Activated naive CD8-positive, alpha-beta T cell treated with anti-CD3 and anti-CD28 coated beads, Interleukin-2, amount 50 U/mL, for 16 hours (primary cell): Measurements from ENCODE around the gene CAMK1D.

Experiments
- DNase-seq: peaks from one replicate; pipeline ENCODE4 v3.0.0-alpha.2; 2020; ENCODE audit warnings: low read depth, low spot score

The CAMK1D gene

DNA sequence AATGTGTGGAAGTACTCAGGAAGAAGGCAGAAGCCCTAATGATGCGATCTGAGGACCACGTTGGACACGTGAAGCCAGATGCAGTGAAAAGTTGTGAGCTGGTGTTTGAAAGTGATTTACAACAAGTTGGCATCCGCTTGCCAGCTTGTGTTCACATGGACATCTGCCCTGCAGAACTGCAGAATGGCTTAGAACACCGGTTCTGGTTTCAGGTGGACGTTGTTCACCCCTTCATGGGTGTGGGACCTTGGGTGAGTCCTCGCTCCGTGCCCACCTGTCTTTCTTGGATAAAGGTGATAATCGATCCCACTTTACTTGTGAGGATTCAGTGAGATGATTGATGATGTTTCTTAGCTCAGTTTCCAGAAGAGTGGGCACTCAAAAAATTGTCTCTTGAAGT is 53.8 kb downstream of the CAMK1D start:
- no peak for DNase-seq

DNA sequence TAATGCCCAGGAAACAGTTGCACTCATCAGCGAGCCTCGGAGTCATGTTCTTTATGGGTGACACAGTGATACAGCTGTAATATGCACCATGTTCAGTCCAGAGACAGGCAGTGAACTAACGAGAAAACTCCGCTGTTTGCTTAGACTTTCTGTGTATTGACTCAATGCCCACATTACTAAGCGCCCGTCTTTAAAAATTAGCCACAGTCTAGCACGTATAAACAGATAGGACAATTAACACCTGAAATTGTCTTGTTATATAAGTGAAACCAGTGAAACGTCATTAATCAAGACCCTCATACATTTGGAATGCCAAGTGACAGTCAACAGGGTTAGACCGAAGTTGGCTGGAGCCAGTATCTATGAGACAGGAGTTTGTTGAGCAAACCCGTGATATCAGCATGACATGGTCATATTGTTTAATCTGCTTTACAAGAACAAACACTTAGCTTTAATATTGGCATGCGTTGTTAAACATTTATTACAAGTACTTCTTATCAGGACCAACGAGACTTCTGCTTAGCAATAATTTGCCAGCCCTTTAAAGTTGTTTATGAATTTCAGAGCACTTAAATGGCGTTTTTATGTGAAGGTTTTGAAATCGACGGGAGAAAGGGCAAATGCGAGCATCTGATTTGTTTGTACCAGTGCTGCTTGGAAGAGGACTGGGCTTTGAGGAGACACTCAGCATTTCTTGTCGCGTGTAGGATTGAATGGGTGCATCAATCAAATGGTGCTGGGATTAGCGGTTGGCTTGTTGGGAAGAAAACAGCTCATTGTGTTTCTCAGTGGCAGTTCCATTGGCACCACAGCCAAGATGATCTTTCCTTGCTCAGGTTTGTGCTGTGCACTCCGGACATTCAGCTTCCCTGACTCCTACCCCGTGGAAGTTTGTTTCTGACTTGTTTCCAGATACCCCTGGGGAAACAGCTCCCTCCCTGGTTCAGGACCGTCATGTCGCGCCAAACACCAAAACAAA is 56.3 kb downstream of the CAMK1D start:
- no peak for DNase-seq

DNA sequence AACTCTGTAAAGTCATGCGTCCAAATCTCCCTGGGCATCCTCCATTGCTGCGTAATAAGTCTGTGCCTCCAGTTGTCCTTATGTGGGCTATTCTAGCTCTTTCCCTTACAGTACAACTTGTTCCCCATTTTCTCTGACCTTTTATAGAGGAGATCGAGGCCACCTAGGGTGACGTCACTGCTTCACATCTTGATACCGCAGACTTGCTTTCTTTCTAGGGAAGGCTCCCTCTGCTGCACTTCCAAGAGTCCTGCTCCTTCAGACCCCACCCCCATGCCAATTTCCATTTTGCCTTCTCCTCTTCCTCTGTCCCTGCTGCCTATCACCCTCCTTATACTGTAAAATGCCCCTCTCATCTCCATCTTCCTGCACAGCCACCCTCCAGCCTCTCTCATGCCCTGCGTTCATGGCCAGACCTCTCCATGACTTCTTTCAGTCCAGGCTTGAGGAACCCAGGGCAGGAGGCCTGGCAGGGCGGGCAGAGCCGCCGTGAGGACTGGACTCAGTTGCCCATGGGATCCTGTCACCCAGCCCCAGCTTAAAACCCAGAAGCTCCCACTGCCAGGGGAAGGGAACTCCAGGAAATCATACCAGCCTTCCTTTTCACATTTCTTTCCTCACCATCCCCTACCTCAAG is 57.5 kb downstream of the CAMK1D start:
- no peak for DNase-seq

GRCh38 chr10:12408472-12408871 is 59.1 kb downstream of the CAMK1D start:
- DNase-seq, result no peak

- no peak for DNase-seq
Observed at GRCh38 chr10:12409161-12409560, 59.8 kb downstream of the CAMK1D start.

- DNase-seq, result no peak
Observed at GRCh38 chr10:12409613-12410012, 60.3 kb downstream of the CAMK1D start.

GRCh38 chr10:12412666-12413368 is 63.5 kb downstream of the CAMK1D start:
- DNase-seq, result no peak

DNA sequence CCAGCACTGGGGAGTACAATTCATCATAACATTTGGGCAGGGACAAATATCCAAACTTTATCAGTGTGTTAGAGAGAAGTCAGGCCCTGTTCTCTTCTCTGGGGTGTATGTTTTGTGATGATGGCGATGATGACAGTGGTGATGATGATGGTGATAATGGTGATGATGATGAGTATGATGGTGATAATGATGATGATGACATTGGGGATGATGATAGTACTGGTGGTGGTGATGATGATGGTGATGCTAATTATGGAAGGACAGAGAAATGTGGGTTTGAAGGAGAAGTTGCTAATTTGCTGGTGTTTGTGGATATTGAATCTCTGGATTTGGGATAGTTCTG is 64.0 kb downstream of the CAMK1D start:
- no peak for DNase-seq

DNA sequence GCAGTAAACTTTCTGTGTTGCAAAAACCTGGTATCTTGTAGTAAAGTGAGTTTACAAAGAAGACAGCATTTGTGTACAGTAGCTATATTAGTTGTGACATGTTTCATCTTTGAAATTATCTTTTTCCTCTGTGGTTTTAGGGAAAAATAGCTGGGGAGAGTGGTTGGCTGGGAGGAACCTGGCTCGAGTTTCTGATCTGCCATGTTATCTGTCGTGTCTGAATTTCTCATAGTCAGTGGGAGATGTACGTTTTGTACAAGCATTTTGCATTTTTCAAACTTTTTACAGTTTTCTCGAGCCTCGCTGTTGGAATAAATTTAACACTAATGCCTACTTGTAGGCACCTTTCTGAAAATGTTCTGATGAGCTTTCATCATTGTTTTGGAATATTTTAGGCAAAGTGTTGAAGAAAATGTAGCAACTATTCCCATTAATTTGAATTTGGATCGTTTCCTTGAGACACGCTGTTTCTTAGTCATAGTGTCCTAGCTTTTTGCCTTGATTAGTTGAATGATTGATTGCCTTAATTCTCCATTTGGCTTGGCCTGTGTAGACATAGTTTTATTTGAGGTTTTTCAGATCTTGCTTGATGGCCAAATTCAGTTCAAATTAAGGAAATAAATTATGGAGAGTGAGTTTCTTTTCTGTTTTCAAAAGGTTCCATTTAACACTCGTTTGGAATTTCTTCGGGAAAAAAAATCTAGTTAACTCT is 65.1 kb downstream of the CAMK1D start:
- DNase-seq, result no peak

DNA sequence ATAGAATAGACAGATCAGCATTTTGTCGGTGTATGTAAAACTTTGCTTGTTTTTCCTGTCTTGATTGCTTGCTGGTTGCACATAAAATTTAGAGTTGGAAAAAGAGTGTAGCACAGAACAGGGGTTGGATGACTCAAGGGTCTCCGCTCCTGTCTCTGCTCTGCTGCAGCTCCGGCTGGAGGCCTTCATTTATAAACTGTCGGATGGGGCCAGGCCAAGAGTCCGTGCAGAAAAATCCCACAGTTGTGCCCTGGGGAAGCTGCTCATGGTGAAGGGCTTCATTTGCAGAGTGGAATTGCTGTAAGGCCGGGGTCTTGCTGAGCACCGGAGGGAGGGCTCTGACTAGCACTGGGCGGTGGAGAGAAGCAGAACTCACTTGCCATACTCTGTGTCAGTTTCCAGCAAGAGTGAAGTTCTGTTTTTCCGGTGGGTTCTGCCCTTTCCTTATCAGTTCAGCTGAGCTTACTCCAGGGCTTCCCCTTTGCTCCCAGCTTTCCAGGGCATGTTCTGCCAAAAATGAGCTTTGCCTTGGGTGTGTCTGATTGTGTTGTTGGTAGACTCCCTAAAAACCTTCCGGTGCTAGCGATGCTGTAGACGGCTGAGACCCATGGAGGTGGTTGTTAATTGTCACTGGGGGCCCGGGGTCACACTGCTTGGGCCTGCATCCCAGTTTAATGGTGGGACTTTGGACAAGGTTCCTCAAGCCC is 67.2 kb downstream of the CAMK1D start:
- no peak for DNase-seq

DNA sequence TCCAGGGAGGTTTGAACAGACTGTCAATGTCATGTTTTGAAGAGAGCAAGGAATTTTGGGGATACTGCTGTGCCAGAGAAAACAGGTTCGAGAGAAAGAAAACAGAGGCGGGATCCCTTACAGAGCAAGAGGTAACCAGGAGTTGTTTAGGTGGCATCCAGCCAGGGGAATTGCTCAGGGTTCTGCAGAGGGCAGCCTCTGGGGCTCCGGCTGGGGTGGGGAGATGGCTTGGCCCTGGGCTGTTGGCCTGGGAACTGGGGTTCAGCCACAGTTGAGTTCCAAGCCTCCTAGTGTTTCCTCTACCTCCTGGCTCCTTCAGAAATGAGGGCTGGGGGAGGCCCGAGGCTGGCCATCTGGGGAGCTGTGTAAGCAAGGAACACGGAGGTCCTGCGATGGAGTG is 68.0 kb downstream of the CAMK1D start:
- DNase-seq, result no peak

- no peak for DNase-seq
Observed at GRCh38 chr10:12418000-12418399, 68.7 kb downstream of the CAMK1D start.

GRCh38 chr10:12418725-12419261 is 69.4 kb downstream of the CAMK1D start:
- DNase-seq, result no peak

DNA sequence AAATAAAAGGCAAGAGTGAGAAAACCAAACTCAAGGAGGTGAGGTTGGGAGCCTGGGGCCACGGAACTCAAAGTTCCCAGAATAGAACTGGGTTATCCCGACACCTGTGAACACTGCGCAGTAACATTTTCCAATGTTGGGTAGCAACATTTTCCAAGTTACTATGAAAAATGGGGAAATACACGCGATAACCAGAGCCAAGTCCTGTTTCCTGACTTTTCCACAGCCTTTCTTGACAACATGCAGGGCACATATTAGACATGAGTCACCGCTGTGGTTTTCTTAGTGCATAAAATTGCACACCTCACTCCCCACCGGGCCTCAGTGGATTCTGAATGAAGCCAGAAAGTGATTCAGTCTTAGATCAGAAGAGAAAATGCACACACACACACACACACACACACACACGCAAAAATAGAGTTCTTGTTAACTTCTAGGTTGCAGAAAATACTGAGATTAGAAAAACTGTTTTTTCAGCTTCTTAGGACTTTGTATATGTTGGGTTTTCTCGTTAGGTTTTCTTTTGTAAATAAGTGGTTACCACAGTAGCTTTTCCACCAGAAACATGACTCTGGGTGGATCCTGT is 70.0 kb downstream of the CAMK1D start:
- DNase-seq, result peak; percentile 47

DNA sequence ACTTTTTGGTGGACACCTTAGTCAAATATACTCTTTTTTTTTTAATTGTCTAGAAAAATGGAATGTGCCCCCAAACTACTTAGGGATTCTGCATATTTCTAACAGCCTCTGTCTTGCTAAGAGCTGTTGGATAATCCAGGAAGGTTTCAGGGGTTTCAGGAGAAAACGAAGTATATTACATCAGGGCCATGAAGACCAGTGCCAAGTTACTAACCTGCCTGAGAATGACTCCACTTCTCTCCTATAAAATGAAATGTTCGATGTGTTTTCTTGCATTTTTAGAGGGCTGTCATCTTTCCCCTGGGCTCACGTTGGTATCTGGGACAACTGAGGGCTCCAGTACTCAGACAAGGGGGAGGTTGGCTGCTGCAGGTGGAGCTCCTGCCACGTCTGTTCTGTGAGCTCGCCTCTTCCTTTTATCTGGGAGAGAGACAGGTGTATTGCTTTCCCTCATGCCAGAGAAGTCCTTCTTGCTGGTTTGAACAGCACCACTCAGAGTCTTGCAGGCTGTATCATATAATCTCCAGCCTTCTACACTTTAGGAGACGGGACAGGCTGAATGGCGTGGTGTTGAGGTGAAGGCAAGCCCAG is 71.3 kb downstream of the CAMK1D start:
- DNase-seq, result no peak

- DNase-seq, result no peak
Observed at GRCh38 chr10:12422189-12422588, 72.8 kb downstream of the CAMK1D start.

DNA sequence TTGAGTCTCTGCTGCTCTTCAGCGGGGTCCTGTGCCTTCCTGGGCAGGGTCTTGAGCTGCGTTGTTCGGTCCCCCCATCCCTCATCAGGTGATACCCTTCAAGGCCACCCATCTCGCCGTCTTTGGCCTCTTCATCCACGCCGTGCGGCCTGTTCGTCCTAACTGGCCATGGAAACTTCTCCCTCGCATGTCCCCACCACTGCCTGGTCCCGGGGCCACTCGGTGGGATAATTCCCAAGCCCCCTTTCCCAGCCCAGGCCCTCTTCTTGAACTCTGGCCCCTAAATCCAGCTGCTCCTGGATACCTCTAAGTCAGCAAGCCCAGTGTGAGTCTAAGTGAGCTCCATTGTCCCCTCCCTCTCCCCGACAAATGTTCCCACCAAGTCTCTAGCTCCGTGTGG is 74.5 kb downstream of the CAMK1D start:
- DNase-seq, result no peak

GRCh38 chr10:12427276-12427675 is 77.9 kb downstream of the CAMK1D start:
- DNase-seq, result no peak

GRCh38 chr10:12428447-12429135 is 79.2 kb downstream of the CAMK1D start:
- DNase-seq, result no peak
